Natural killer cell treated with Interleukin-12 subunit alpha and Interleukin-12 subunit beta and Interleukin-15 and Interleukin-18, amount 100 ng/mL, for 72 hours (primary cell): ENCODE measurements around the gene SIRPA. TPM values are rescaled to one million over a fixed set of nuclear protein-coding genes. Genes with fewer than 3 reads are reported as not detected.

Experiments
- ATAC-seq, 2 donors: fragments of 150-1000 bp; cut with Tn5 transposase in 1 of 2; sonication (Bioruptor Pico), chemical (Tn5 transposase) in 1 of 2; 2 replicates each; pipeline ENCODE4 v1.10.0; 2021
- DNase-seq: peaks from one replicate; pipeline ENCODE4 v3.0.0; 2022; ENCODE audit warnings: low spot score
- H3K27ac Mint-ChIP-seq, 2 donors: 1 replicate in 1 of 2; 2 replicates in 1 of 2; pipeline ENCODE4 v1.8.0; 2022; ENCODE audit warnings: mixed read lengths in 2 of 2, mild to moderate bottlenecking in 1 of 2, moderate library complexity in 1 of 2
- H3K27me3 Mint-ChIP-seq, 2 donors: 1 replicate in 1 of 2; 2 replicates in 1 of 2; pipeline ENCODE4 v1.8.0; 2022; ENCODE audit warnings: mixed read lengths in 2 of 2
- H3K36me3 Mint-ChIP-seq: one replicate; pipeline ENCODE4 v1.8.0; 2022; ENCODE audit warnings: mixed read lengths
- H3K4me1 Mint-ChIP-seq, 2 donors: 1 replicate in 1 of 2; 2 replicates in 1 of 2; pipeline ENCODE4 v1.8.0; 2022; ENCODE audit warnings: low read depth in 2 of 2, mixed read lengths in 2 of 2, mild to moderate bottlenecking in 1 of 2
- H3K4me3 Mint-ChIP-seq: one replicate; pipeline ENCODE4 v1.8.0; 2022; ENCODE audit warnings: mixed read lengths
- H3K9me3 Mint-ChIP-seq: 2 replicates; pipeline ENCODE4 v1.8.0; 2022; ENCODE audit warnings: mixed read lengths
- total RNA-seq, 2 donors: library from RNA; stranded (reverse); gene quantifications; one replicate each; pipeline ENCODE4 v1.2.3, GENCODE V29; 2022

SIRPA gene
- total RNA-seq, result 1 to 10 TPM in 1 of 2 donors, under 1 TPM in 1; 0.14 to 1.0 TPM

GRCh38 chr20:1894951-1895673 lies at the start of gene SIRPA:
Gene SIRPA, plus strand, starts transcription at chr20:1895407. Its CDS starts 41 bp downstream, at chr20:1895448.
- peaks cover 2 to 4% of the 10 kb centered on the region in 2 donors for H3K4me1 Mint-ChIP-seq
- H3K9me3 Mint-ChIP-seq, result no peaks in the 10 kb centered on the region
- no peak within 1 kb of the TSS for H3K27ac Mint-ChIP-seq
- no peak for ATAC-seq
- no peak for DNase-seq
- no peaks in the 10 kb centered on the region for H3K36me3 Mint-ChIP-seq
- H3K4me3 Mint-ChIP-seq, result peak within 1 kb of the TSS; percentile 27
- peaks cover 48 to 49% of the 10 kb centered on the region in 2 donors for H3K27me3 Mint-ChIP-seq

DNA sequence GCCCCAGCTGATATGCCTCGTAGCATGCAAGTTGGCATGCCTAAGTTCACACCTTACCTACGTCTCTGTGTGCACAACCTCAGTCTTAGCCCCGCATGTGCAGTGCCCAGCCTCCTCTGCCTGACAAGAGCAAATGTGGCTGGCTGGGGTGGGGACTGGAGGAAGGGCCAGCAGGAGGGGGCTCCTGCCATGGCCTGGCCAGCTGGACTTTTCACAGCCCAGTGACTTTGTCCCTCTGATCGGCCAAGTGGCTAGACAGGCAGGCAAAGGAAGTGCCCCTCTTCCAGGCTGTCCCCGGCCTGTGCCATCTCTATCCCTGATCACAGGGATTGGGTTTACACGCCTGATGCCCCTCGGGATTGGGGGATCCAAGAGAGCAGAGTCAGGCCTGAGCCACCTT lies 49.5 kb upstream of the SIRPA start:
- no peaks in the 10 kb centered on the region for H3K4me1 Mint-ChIP-seq
- no peak overlapping the region for H3K4me3 Mint-ChIP-seq
- H3K27me3 Mint-ChIP-seq, result peaks cover 17 to 23% of the 10 kb centered on the region in 2 donors
- peaks cover 3% of the 10 kb centered on the region for H3K9me3 Mint-ChIP-seq
- DNase-seq (no peak), ATAC-seq (no peak)
- no peaks in the 10 kb centered on the region for H3K36me3 Mint-ChIP-seq
- H3K27ac Mint-ChIP-seq, result no peak overlapping the region

- no peak overlapping the region for H3K4me3 Mint-ChIP-seq
- H3K4me1 Mint-ChIP-seq, result no peaks in the 10 kb centered on the region
- peaks cover 3% of the 10 kb centered on the region for H3K9me3 Mint-ChIP-seq
- DNase-seq (no peak), ATAC-seq (no peak)
- H3K27ac Mint-ChIP-seq, result no peak overlapping the region
- H3K36me3 Mint-ChIP-seq, result no peaks in the 10 kb centered on the region
- H3K27me3 Mint-ChIP-seq, result peaks cover 17 to 21% of the 10 kb centered on the region in 2 donors
These were observed 48.9 kb upstream of the SIRPA start for GRCh38 chr20:1846341-1846740.

DNA sequence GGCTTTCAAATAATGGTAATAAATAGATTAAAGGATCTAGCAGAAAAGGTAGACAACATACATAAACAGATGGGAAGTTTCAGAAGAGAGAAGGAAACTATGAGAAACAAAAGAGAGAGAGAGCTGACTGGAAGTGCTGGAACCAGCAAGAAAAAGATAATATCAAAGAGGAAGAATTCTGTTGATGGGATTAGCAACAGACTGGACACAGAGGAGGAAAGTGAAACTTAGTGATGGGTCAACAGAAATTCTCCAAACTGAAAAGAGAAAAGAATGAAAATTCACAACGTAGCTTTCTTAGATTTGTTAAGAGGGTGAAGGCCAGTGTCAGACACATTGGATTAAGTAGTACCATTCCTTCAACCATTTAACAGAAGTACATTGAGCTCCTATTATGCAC lies 48.3 kb upstream of the SIRPA start:
- no peaks in the 10 kb centered on the region for H3K4me1 Mint-ChIP-seq
- peaks cover 17 to 21% of the 10 kb centered on the region in 2 donors for H3K27me3 Mint-ChIP-seq
- no peak for ATAC-seq
- H3K9me3 Mint-ChIP-seq, result peaks cover 3% of the 10 kb centered on the region
- H3K4me3 Mint-ChIP-seq, result no peak overlapping the region
- H3K36me3 Mint-ChIP-seq, result no peaks in the 10 kb centered on the region
- H3K27ac Mint-ChIP-seq, result no peak overlapping the region
- DNase-seq, result no peak

DNA sequence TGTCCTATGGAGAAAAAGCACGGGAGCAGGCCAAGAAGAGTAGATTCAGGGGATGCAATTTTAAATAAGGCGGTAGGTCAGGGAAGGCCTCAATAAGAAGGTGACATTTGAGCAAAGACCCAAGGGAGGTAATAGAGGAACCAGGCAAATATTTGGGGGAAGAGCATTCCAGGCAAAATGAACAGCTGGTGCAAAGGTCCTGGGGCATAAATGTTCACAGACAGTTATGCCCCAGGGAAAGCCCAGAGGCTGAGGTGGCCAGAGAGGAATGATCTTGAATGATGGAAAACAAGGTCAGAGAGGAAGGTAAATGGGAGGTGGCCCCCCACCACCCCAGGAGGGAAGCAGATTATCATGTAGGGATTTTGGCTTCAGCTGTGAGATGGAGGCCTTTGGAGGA lies 47.4 kb upstream of the SIRPA start:
- Mint-ChIP-seq H3K36me3 (no peaks in the 10 kb centered on the region), H3K9me3 (peaks cover 3% of the 10 kb centered on the region), H3K4me3 (no peak overlapping the region), H3K4me1 (no peaks in the 10 kb centered on the region), H3K27ac (no peak overlapping the region), H3K27me3 (peaks cover 17 to 21% of the 10 kb centered on the region in 2 donors)
- no peak for DNase-seq
- no peak for ATAC-seq

GRCh38 chr20:1848373-1848772 lies 46.8 kb upstream of the SIRPA start:
- Mint-ChIP-seq H3K27ac (no peak overlapping the region), H3K9me3 (peaks cover 3% of the 10 kb centered on the region), H3K4me1 (no peaks in the 10 kb centered on the region), H3K4me3 (no peak overlapping the region), H3K36me3 (no peaks in the 10 kb centered on the region), H3K27me3 (peaks cover 17 to 21% of the 10 kb centered on the region in 2 donors)
- ATAC-seq (no peak), DNase-seq (no peak)

DNA sequence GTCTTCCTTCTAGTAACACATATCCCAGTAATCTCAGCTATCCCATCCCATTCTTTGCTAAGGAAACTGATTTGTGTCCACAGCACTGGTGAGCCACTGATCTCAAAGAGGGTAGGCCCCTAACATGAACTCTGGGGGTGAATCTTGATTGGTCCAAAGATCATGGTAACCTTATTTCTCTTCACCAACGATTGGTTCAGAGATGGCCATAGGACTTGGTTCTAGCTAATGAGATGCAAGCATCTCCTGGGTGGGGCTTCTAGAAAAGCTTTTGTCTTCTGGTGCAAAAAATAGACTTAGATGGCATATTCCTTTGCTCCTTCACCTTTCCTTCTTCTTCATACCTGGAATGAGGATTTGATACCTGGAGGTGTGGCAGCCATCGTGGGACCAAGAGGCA lies 43.8 kb upstream of the SIRPA start:
- peaks cover 3% of the 10 kb centered on the region for H3K9me3 Mint-ChIP-seq
- H3K4me3 Mint-ChIP-seq, result no peak overlapping the region
- no peaks in the 10 kb centered on the region for H3K4me1 Mint-ChIP-seq
- ATAC-seq (no peak), DNase-seq (no peak)
- H3K36me3 Mint-ChIP-seq, result no peaks in the 10 kb centered on the region
- H3K27me3 Mint-ChIP-seq, result peaks cover 15 to 21% of the 10 kb centered on the region in 2 donors
- H3K27ac Mint-ChIP-seq, result no peak overlapping the region

GRCh38 chr20:1853473-1853872 lies 41.7 kb upstream of the SIRPA start:
- Mint-ChIP-seq H3K4me1 (no peaks in the 10 kb centered on the region), H3K9me3 (no peaks in the 10 kb centered on the region), H3K27me3 (peaks cover 0 to 11% of the 10 kb centered on the region in 2 donors), H3K4me3 (no peak overlapping the region), H3K27ac (no peak overlapping the region), H3K36me3 (no peaks in the 10 kb centered on the region)
- DNase-seq (no peak), ATAC-seq (no peak)

GRCh38 chr20:1854246-1854645 lies 41.0 kb upstream of the SIRPA start:
- Mint-ChIP-seq H3K4me1 (no peaks in the 10 kb centered on the region), H3K27ac (no peak overlapping the region), H3K4me3 (no peak overlapping the region), H3K9me3 (no peaks in the 10 kb centered on the region), H3K27me3 (peaks cover 0 to 9% of the 10 kb centered on the region in 2 donors), H3K36me3 (no peaks in the 10 kb centered on the region)
- no peak for DNase-seq
- no peak for ATAC-seq

GRCh38 chr20:1855109-1855508 lies 40.1 kb upstream of the SIRPA start:
- Mint-ChIP-seq H3K27ac (no peak overlapping the region), H3K27me3 (peaks cover 7 to 8% of the 10 kb centered on the region in 2 donors), H3K4me1 (no peaks in the 10 kb centered on the region), H3K4me3 (no peak overlapping the region), H3K36me3 (no peaks in the 10 kb centered on the region), H3K9me3 (no peaks in the 10 kb centered on the region)
- ATAC-seq (no peak), DNase-seq (no peak)

DNA sequence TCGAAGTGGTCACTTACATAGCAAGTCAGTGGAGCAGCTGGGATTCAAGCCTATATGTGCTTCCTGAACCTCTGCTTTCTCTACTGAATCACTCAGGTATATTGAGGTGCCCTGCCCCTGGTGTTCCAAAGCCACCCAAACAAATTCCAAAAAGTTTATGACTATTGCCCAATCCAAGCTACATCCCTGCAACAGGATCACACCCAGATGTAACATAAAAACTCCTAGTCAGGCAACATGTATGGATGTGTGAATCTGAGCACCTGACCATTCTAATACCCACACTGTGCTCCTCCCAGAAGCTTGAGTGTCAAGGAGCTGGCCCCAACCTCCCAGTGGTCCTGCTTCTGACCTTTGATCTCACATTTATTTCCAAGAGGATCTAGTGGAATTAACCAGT lies 39.5 kb upstream of the SIRPA start:
- no peak overlapping the region for H3K27ac Mint-ChIP-seq
- no peaks in the 10 kb centered on the region for H3K4me1 Mint-ChIP-seq
- DNase-seq, result no peak
- no peak for ATAC-seq
- no peaks in the 10 kb centered on the region for H3K36me3 Mint-ChIP-seq
- no peaks in the 10 kb centered on the region for H3K9me3 Mint-ChIP-seq
- no peak overlapping the region for H3K4me3 Mint-ChIP-seq
- peaks cover 7 to 8% of the 10 kb centered on the region in 2 donors for H3K27me3 Mint-ChIP-seq

- no peaks in the 10 kb centered on the region for H3K4me1 Mint-ChIP-seq
- ATAC-seq (no peak), DNase-seq (no peak)
- H3K27ac Mint-ChIP-seq, result no peak overlapping the region
- H3K36me3 Mint-ChIP-seq, result no peaks in the 10 kb centered on the region
- H3K27me3 Mint-ChIP-seq, result peaks cover 8 to 10% of the 10 kb centered on the region in 2 donors
- no peak overlapping the region for H3K4me3 Mint-ChIP-seq
- H3K9me3 Mint-ChIP-seq, result no peaks in the 10 kb centered on the region
These were observed 38.8 kb upstream of the SIRPA start for GRCh38 chr20:1856424-1856823.

DNA sequence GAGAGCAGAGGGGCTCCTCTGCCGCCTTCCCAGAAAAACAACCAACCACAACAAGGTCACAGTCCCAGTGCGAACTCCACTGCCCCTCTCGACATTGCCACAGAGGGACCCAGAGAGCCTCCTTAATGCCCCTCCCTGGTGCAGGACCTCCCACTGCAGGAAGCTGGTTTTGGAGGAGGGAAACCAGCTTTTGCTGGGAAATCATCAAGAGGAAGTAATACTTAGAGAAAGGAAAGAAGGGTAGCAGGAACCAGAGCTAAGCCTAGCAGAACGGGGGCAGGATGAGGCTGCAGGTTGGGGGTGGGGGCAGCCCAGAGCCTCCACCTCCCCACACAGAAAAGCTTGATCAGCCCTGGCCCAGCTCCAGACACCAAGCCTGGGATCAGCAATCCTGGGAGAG lies 37.7 kb upstream of the SIRPA start:
- peaks cover 11 to 14% of the 10 kb centered on the region in 2 donors for H3K27me3 Mint-ChIP-seq
- ATAC-seq, result no peak
- H3K36me3 Mint-ChIP-seq, result no peaks in the 10 kb centered on the region
- H3K4me3 Mint-ChIP-seq, result no peak overlapping the region
- no peaks in the 10 kb centered on the region for H3K4me1 Mint-ChIP-seq
- no peaks in the 10 kb centered on the region for H3K9me3 Mint-ChIP-seq
- DNase-seq, result no peak
- H3K27ac Mint-ChIP-seq, result no peak overlapping the region

- H3K27ac Mint-ChIP-seq, result no peak overlapping the region
- no peaks in the 10 kb centered on the region for H3K36me3 Mint-ChIP-seq
- DNase-seq (no peak), ATAC-seq (no peak)
- no peaks in the 10 kb centered on the region for H3K4me1 Mint-ChIP-seq
- H3K27me3 Mint-ChIP-seq, result peaks cover 12 to 25% of the 10 kb centered on the region in 2 donors
- no peak overlapping the region for H3K4me3 Mint-ChIP-seq
- no peaks in the 10 kb centered on the region for H3K9me3 Mint-ChIP-seq
These were observed 36.3 kb upstream of the SIRPA start for GRCh38 chr20:1858871-1859270.

GRCh38 chr20:1860446-1860845 lies 34.8 kb upstream of the SIRPA start:
- Mint-ChIP-seq H3K27ac (no peak overlapping the region), H3K9me3 (no peaks in the 10 kb centered on the region), H3K4me1 (no peaks in the 10 kb centered on the region), H3K36me3 (no peaks in the 10 kb centered on the region), H3K4me3 (no peak overlapping the region), H3K27me3 (peaks cover 9 to 25% of the 10 kb centered on the region in 2 donors)
- DNase-seq (no peak), ATAC-seq (no peak)
